GM19193 (cell line): Measurements from ENCODE around the gene DNLZ.

ENCODE experiments used
- POLR2A ChIP-seq: IDR thresholded peaks from 4 replicates; pipeline ENCODE4 v1.6.1; 2011; ENCODE audit not compliant: insufficient read depth, insufficient read length; ENCODE audit errors: extremely low read depth

Gene DNLZ

GRCh38 chr9:136347472-136348256, 15.9 kb downstream of the DNLZ start:
- TF ChIP-seq POLR2A, result no peak

GRCh38 chr9:136346927-136347465, 16.5 kb downstream of the DNLZ start:
- TF ChIP-seq POLR2A, result no peak

GRCh38 chr9:136346157-136346481, 17.4 kb downstream of the DNLZ start:
- no peak for TF ChIP-seq POLR2A

- TF ChIP-seq POLR2A, result no peak
Measured at GRCh38 chr9:136345281-136346156, 18.0 kb downstream of the DNLZ start.

- TF ChIP-seq POLR2A, result no peak
Measured at GRCh38 chr9:136344544-136345280, 18.8 kb downstream of the DNLZ start.

GRCh38 chr9:136343884-136344269, 19.7 kb downstream of the DNLZ start:
- TF ChIP-seq POLR2A, result no peak

GRCh38 chr9:136343121-136343883, 20.2 kb downstream of the DNLZ start:
- no peak for TF ChIP-seq POLR2A

GRCh38 chr9:136342181-136343120, 21.1 kb downstream of the DNLZ start:
- no peak for TF ChIP-seq POLR2A

- no peak for TF ChIP-seq POLR2A
Measured at GRCh38 chr9:136341769-136342168, 21.8 kb downstream of the DNLZ start.

GRCh38 chr9:136341042-136341655, 22.4 kb downstream of the DNLZ start:
- TF ChIP-seq POLR2A, result no peak

- no peak for TF ChIP-seq POLR2A
Measured at GRCh38 chr9:136340356-136341041, 23.0 kb downstream of the DNLZ start.

- TF ChIP-seq POLR2A, result no peak
Measured at GRCh38 chr9:136339958-136340310, 23.6 kb downstream of the DNLZ start.
